ENCODE results near the gene CPNE1.
"Not testable (repeated sequence)": the region's sequence is repeated elsewhere in the genome, so short reads cannot be mapped to it uniquely, and the experiment has no call there.

Gene CPNE1

GRCh38 chr20:35698298-35699126 lies 33.8 kb upstream of the CPNE1 start:
- DNase-seq (ENCODE audit: low read depth): peak; percentile 30

- no peak for DNase-seq (ENCODE audit: low read depth)
These were observed 33.1 kb upstream of the CPNE1 start for GRCh38 chr20:35697696-35698297.

- DNase-seq (ENCODE audit: low read depth): no peak
These were observed 31.3 kb upstream of the CPNE1 start for GRCh38 chr20:35695978-35696377.

GRCh38 chr20:35695245-35695749 lies 30.6 kb upstream of the CPNE1 start:
- DNase-seq (ENCODE audit: low read depth): no peak

- no peak for DNase-seq (ENCODE audit: low read depth)
These were observed 25.6 kb upstream of the CPNE1 start for GRCh38 chr20:35690265-35690664.

GRCh38 chr20:35686872-35687271 lies 22.2 kb upstream of the CPNE1 start:
- peak; percentile 22 for DNase-seq (ENCODE audit: low read depth)

- not testable (repeated sequence) for DNase-seq (ENCODE audit: low read depth)
These were observed 20.7 kb upstream of the CPNE1 start for GRCh38 chr20:35685368-35685767.

- DNase-seq (ENCODE audit: low read depth): no peak
These were observed 17.3 kb upstream of the CPNE1 start for GRCh38 chr20:35681960-35682359.

- no peak for DNase-seq (ENCODE audit: low read depth)
These were observed 15.9 kb upstream of the CPNE1 start for GRCh38 chr20:35680452-35681183.

GRCh38 chr20:35674921-35675320 lies 10.2 kb upstream of the CPNE1 start:
- DNase-seq (ENCODE audit: low read depth): no peak

- no peak for DNase-seq (ENCODE audit: low read depth)
These were observed 9.2 kb upstream of the CPNE1 start for GRCh38 chr20:35673884-35674283.

- DNase-seq (ENCODE audit: low read depth): no peak
These were observed 5.0 kb upstream of the CPNE1 start for GRCh38 chr20:35669681-35670080.

GRCh38 chr20:35669221-35669620 lies 4.5 kb upstream of the CPNE1 start:
- no peak for DNase-seq (ENCODE audit: low read depth)

- DNase-seq (ENCODE audit: low read depth): no peak
These were observed 1.2 kb upstream of the CPNE1 start for GRCh38 chr20:35665949-35666288.

- peak; percentile 33 for DNase-seq (ENCODE audit: low read depth)
These were observed 909 bp downstream of the CPNE1 start for GRCh38 chr20:35663516-35664465.

- DNase-seq (ENCODE audit: low read depth): no peak
These were observed 2.1 kb downstream of the CPNE1 start for GRCh38 chr20:35662551-35662950.

GRCh38 chr20:35661908-35662307 lies 2.8 kb downstream of the CPNE1 start:
- DNase-seq (ENCODE audit: low read depth): no peak

GRCh38 chr20:35661053-35661452 lies 3.6 kb downstream of the CPNE1 start:
- peak; percentile 15 for DNase-seq (ENCODE audit: low read depth)

- DNase-seq (ENCODE audit: low read depth): no peak
These were observed 4.4 kb downstream of the CPNE1 start for GRCh38 chr20:35660122-35660937.

- DNase-seq (ENCODE audit: low read depth): no peak
These were observed 7.4 kb downstream of the CPNE1 start for GRCh38 chr20:35657271-35657670.

GRCh38 chr20:35654415-35654814 lies 10.3 kb downstream of the CPNE1 start:
- DNase-seq (ENCODE audit: low read depth): no peak

All from EH (cell line).